RPMI8226 (cell line): ENCODE measurements around the gene FNBP1L.
A peak's percentile ranks its signal among the peaks of the same experiment; 100 is the strongest.

Source experiments
- DNase-seq: peaks from one replicate; pipeline ENCODE4 v3.0.0-alpha.2; 2015

The FNBP1L gene

GRCh38 chr1:93495911-93496310, 48.0 kb downstream of the FNBP1L start:
- no peak for DNase-seq

- no peak for DNase-seq
These were observed 48.6 kb downstream of the FNBP1L start for GRCh38 chr1:93496520-93496919.

GRCh38 chr1:93499075-93499474, 51.2 kb downstream of the FNBP1L start:
- no peak for DNase-seq

- no peak for DNase-seq
These were observed 51.6 kb downstream of the FNBP1L start for GRCh38 chr1:93499533-93499932.

- DNase-seq, result no peak
These were observed 52.4 kb downstream of the FNBP1L start for GRCh38 chr1:93500275-93500674.

GRCh38 chr1:93501399-93501798, 53.5 kb downstream of the FNBP1L start:
- DNase-seq, result no peak

GRCh38 chr1:93501829-93502369, 54.0 kb downstream of the FNBP1L start:
- no peak for DNase-seq

- DNase-seq, result no peak
These were observed 54.7 kb downstream of the FNBP1L start for GRCh38 chr1:93502571-93502970.

GRCh38 chr1:93503163-93503562, 55.2 kb downstream of the FNBP1L start:
- DNase-seq, result no peak

GRCh38 chr1:93503816-93504215, 55.9 kb downstream of the FNBP1L start:
- DNase-seq, result no peak

GRCh38 chr1:93504247-93505033, 56.5 kb downstream of the FNBP1L start:
- no peak for DNase-seq

GRCh38 chr1:93506126-93506525, 58.2 kb downstream of the FNBP1L start:
- DNase-seq, result no peak

- DNase-seq, result no peak
These were observed 68.2 kb downstream of the FNBP1L start for GRCh38 chr1:93516164-93516563.

- DNase-seq, result no peak
These were observed 70.6 kb downstream of the FNBP1L start for GRCh38 chr1:93518516-93518915.

- DNase-seq, result no peak
These were observed 71.4 kb downstream of the FNBP1L start for GRCh38 chr1:93519199-93519829.

GRCh38 chr1:93521618-93522017, 73.7 kb downstream of the FNBP1L start:
- no peak for DNase-seq

GRCh38 chr1:93522721-93523120, 74.8 kb downstream of the FNBP1L start:
- DNase-seq, result no peak

- DNase-seq, result no peak
These were observed 77.5 kb downstream of the FNBP1L start for GRCh38 chr1:93525431-93525830.

- no peak for DNase-seq
These were observed 78.5 kb downstream of the FNBP1L start for GRCh38 chr1:93526431-93526830.

GRCh38 chr1:93528412-93528811, 80.5 kb downstream of the FNBP1L start:
- peak; percentile 29 for DNase-seq

GRCh38 chr1:93531193-93531592, 83.3 kb downstream of the FNBP1L start:
- no peak for DNase-seq

GRCh38 chr1:93532780-93533378, 85.0 kb downstream of the FNBP1L start:
- DNase-seq, result no peak

GRCh38 chr1:93533677-93534076, 85.8 kb downstream of the FNBP1L start:
- DNase-seq, result no peak

- DNase-seq, result no peak
These were observed 89.5 kb downstream of the FNBP1L start for GRCh38 chr1:93537396-93537795.
